HK-2 (cell line): ENCODE measurements around the gene GLMP.
A peak's percentile ranks its signal among the peaks of the same experiment; 100 is the strongest.
"Not testable (repeated sequence)": the region's sequence is repeated elsewhere in the genome, so short reads cannot be mapped to it uniquely, and the experiment has no call there.

Experiments used
- DNase-seq: peaks from one replicate; pipeline ENCODE4 v3.0.0-alpha.2; 2018; ENCODE audit not compliant: unreplicated experiment

GLMP gene, protein sequence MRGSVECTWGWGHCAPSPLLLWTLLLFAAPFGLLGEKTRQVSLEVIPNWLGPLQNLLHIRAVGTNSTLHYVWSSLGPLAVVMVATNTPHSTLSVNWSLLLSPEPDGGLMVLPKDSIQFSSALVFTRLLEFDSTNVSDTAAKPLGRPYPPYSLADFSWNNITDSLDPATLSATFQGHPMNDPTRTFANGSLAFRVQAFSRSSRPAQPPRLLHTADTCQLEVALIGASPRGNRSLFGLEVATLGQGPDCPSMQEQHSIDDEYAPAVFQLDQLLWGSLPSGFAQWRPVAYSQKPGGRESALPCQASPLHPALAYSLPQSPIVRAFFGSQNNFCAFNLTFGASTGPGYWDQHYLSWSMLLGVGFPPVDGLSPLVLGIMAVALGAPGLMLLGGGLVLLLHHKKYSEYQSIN

DNA sequence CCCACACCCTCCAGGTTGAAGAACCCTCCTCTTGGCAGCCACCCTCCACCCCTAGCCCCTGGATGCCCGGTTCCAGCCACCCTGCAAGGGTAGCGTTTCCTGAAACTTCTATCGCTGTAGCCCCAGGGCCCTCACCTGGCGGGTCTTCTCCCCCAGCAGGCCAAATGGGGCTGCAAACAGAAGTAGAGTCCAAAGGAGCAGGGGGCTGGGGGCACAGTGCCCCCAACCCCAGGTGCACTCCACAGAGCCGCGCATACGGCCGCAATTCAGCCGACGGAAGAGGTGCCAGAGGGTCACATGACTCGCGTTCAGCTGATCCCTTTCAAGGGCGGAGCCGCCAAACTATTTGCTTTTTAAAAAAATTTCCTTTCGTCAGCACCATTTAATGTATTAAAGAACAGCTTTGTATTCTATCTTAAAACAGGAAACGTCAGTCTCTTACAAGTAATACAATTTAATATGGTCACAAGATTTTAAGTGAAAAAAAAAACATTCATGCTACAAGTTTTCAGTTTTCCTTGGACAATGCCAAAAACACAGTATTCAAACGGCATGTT is at the start of gene GLMP:
TSS of gene GLMP (minus strand) at position 289 of the 557 bp plus-strand sequence. CDS start at position 255, 34 bp downstream.
- DNase-seq, result peak; percentile 49

DNA sequence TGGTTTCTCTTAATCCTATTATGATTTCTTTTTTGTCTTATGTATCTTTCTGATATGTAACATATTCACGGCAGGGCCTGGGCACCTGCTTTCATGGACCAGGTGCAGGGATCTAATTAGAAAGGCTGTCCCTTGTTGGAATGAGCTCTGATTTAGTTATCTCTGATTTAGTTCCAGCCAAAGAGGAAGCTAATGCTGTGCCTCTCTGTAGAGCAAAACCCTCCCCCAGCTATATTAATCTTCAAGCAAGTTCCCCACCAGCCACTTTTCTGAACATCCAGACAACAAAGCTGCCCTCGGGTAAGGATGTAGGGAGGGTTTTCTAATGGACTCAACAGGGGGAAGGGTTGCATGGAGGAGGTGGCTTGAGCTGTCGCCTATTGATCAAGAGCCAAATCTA is 48.9 kb upstream of the GLMP start:
- DNase-seq, result no peak

DNA sequence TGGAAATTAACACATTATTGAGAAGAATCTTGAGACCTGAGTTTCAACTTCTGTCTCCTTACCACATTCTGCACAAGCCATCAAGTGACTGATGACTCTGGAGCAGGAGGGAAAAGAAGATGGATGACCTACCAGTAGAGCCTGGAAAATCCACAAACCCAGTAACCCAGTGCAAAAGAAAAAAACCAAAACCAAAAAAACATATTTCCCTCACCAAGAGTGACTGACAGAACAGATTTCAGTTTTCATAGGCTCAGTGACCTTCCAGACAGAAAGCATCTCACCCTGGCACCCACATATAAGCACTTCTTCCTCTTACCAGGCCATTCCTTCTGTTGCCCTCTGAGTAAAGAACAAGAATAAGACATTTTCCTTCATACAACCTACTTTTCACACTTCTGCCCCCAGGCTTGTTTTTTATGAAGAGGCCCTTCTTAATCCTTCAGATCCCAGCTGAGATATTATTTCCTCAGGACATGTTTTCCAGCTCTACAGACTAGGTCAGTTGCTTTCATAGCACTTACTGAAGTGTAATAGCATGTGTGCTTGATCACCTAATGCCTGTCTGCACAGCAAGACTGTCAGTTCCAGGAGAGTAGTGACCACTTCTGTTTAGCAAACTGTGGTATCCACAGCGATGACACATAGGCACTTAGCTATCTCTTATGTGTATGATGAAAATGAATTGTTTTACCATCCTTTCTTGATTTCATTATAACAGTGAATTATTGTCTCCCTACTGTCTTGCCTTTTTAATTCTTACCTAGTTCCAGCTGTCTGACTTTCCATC is 46.9 kb upstream of the GLMP start:
- DNase-seq, result no peak

DNA sequence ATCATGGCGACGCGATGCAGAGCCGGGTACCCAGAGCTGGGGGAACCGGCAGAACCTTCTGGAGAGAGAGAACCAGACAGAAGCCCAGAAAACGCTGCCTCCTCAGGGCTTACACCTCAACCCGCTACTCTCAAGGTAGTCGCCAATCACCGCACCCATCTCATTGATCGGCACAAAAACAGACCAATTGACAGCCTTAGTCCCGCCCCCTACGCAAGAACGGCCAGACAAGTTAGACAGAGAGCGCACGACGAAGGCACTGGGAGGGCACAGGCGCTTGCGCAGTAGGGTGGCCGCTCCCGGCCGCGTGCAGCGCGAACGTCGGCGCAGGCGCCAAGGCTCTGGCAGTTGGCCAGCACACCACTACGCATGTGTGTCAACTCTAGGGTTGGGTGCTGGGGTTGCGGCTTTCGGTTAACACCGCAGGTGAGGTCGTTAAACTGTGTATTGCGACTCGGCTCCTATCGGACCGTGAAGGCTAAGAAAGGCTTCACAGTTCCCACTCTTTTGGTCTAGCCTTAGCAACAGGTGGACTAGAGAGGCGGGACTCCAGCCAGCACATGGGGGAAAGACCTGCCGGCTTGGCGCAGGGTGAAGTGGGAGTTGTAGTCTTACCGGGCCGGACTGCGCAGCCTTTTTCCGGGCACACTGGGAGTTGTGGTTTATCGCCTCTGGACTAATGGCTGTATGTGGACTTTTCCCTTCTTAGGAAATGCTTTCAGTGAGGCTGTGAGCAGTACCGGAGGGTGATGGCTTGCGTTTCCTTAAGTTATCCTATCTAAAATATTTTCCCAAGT is 42.9 kb upstream of the GLMP start, which contains the start of the genes CCT3 and TSACC:
TSS of gene CCT3 (minus strand) at position 113 of the 797 bp plus-strand sequence. CDS start at position 5, 108 bp downstream.
TSS of gene TSACC (plus strand) at position 347 of the 797 bp plus-strand sequence. CDS start 1,232 bp downstream, outside the sequence.
- peak; percentile 100 for DNase-seq

DNA sequence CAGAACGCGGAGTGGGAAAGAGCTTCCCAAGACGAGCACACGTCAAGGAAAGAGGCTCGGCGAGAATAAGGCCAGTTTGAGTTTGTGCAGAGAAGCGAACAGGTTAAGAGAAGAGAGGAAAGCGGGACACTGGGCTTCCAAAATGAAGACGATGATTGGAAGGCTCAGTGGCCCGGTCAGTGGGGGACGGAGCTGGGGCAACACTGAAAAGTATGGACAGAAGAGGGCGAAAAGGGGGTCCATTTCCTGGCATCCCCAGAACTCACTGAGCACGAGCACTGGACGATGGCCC is 42.4 kb upstream of the GLMP start:
- DNase-seq, result no peak

DNA sequence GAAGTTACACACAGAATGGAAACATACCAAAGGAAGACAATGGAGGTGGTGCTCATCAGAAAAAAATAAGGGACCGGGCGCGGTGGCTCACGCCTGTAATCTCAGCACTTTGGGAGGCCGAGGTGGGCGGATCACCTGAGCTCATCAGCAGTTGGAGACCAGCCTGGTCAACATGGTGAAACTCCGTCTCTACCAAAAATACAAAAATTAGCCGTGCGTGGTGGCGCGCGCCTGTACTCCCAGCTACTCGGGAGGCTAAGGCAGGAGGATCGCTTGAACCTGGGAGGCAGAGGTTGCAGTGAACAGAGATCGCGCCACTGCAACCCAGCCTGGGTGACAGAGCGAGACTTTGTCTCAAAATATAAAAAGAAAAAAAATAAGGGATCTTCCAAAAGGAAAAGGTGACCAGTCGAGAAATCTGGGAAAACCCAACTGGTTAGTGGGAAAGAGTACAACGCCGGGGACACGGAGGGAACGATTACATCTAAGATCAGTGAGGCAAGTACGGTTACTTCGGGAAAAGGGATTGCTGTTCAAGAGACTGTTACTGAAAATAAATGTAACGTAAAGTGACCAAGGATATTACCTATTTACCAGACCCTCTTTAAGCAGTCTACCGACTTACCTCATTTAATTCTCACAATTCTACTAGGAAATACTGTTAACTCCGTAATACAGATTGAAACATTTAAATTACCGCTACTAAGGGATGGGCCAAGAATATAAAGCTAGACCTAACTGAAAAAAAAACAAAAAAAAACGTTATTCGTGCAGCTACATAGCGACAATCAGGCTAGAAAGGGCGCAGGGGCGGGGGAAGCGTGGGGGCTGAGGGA is 41.8 kb upstream of the GLMP start:
- DNase-seq, result no peak

DNA sequence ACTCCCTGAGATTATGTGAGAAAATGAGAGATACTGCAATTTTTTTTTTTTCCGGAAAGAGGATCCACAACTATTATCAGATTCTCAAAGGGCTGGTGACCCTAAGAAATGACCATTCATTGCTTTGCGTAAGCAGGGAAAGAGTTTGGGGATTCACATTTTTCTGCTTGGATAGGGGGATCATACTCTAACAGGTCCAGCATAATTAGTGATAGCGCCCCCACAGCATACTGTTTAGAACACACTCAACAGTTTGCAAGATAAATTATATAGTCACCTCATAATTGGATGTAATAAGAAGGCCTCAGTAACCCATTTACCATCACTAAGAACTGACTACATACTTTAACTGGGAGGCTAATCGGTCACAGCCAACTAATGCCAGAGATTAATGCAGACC is 40.8 kb upstream of the GLMP start:
- no peak for DNase-seq

DNA sequence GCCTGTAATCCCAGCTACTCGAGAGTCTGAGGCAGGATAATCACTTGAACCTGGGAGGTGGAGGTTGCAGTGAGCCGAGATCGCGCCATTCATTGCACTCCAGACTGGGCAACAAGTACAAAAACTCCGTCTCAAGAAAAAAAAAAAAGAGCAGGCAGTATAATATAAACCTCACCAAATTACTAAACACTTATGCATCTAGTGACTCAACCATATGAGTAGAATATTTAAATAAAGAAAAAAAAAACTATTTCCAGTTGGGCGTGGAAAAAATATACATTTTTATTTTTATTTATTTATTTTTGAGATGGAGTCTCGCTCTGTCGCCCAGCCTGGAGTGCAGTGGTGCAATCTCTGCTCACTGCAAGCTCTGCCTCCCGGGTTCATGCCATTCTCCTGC is 27.7 kb upstream of the GLMP start:
- DNase-seq, result not testable (repeated sequence)

DNA sequence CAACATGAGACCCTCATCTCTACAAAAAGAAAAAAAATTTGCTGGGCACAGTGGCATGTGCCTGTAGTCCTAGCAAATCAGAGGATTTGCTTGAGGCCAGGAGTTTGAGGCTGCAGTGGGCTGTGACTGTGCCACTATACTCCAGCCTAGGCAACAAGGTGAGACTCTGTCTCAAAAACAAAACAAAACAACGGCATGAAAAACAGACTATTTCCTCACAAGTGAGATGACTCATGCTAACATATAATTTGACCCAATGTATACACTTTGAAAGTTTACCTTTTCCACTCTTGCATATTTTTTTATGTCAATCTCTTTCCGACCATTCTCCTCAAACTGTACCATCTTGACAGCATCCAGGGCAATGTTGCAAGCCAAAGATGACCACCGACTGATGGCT is 25.1 kb upstream of the GLMP start:
- no peak for DNase-seq

DNA sequence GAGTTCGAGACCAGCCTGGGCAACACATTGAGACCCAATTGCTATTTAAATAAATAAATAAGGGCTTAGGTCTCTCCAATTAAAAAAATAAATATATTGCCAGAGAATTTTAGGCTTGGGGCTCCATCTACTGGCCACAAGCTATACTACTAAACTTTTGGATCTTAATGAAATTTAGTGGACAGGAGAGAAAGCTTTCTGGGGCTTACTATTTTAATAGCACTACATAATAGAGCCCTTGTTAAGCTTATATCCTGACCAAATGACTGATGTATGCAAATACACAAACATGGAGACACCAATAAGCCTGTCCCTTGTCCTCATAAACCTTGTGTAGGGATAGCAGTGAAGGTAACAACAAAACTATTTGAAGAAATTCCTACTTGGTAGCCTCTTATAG is 24.2 kb upstream of the GLMP start:
- no peak for DNase-seq

DNA sequence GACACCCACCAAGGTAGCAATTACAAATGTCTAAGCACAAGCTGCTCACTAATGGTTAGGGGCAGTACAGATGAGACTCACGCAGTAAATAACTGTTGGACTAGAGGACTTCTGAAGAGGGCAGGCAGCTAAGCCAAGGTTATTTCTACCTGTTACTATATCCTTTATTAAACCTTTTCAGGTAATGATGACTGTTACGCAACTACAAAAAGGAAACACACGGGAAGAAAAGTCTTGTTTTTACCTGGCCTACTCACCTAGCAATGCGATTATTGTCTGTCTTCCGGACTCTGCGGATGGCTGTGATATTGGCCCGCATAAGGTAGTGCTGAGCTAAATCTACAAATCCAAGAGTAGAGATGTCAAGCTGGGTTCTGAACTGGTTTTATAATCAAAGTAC is 21.4 kb upstream of the GLMP start:
- DNase-seq, result no peak

DNA sequence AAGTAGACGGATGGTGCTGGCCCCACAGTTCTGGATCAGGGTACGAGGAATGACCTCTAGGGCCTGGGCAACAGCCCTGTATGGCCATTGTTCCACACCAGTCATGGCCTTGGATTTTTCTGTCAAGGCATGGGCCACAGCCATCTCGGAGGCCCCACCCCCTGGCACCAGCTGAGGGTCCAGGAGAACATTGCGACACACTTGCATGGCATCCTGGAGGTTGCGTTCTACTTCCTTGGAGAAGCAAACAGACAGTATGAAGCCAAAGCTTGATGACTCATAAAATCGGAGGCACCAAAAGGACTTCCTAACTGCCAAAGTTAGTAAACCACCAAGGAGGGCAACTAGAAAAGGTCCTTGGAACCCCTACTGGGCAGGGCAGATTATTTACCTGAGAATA is 15.5 kb upstream of the GLMP start:
- no peak for DNase-seq

DNA sequence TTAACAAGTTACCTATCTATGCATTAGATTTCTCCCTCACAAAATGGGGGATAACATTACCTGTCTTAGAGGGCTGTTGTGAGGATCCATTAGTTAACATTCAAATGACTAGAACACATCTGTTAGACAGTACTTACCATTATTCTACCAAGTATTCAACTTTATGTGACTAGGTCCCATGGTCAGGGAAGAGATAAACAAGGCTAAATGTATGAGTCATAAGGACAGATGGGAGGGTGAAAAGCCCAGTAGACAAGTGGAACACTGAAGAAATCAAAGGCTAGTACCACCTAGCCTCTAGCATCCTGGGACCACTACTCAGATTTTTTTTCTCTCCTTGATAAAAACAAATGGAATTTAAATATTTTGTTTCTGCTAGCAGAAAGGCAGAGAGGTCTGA is 12.6 kb upstream of the GLMP start:
- DNase-seq, result no peak

DNA sequence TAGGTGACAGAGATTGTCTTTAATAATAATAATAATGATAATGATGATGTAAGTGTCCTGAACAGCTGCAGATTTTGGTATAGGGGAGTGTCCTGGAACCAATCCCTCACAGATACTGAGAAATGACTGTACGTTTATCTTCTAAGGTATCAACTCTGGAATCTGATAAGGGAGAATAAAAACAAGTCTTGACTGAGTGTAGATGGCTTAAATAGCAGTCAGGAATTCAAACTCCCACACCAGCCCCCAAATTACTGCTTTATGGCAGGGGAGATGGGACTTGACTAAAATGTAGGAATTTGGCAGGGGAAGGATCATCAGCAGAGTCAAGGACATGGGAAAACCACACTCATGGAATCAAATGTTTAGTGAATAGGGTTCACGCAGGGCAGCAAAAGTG is 9.7 kb upstream of the GLMP start:
- DNase-seq, result no peak

DNA sequence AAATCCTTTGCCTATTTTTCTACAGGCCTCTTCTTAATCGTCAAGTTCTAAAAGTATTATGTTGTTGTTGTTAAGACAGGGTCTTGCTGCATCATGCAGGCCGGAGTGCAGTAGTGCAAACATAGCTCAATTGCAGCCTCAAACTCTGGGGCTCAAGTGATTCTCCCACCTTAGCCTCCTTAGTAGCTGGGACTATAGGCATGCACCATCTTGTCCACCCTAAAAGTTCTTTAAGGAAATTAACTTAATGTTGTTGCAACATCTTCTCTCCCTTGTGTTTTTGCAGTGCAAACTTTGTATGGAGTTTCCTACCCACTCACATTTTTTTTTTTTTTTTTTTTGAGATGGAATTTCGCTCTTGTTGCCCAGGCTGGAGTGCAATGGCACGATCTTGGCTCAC is 7.8 kb upstream of the GLMP start:
- DNase-seq, result no peak

DNA sequence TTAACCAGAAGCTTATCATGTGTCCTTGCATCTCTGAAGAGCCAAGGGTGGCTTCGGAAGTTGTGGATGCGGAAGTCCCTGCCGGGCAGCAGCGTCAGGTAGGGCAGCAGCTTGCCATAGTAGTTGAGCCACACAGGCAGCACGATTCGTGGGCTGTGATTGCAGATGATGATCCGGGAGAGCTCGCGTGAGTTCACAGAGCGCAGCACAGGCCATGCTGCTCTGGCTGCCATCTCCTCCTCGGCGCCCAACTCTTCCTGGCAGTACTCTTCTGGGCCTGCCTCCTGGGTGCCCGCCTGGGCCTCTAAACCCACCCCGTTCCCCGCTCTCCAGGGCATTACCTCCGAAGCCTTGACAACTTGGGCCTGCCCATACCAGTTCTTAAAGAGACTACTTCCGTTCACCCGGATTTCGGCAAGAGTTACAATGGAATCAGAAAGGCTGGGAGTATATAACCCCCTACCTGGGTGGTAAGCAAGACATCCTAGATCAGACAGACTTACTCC is 3.4 kb upstream of the GLMP start, which contains the start of gene VHLL:
TSS of gene VHLL (minus strand) at position 456 of the 506 bp plus-strand sequence. CDS start at position 338, 118 bp downstream.
- DNase-seq, result no peak

DNA sequence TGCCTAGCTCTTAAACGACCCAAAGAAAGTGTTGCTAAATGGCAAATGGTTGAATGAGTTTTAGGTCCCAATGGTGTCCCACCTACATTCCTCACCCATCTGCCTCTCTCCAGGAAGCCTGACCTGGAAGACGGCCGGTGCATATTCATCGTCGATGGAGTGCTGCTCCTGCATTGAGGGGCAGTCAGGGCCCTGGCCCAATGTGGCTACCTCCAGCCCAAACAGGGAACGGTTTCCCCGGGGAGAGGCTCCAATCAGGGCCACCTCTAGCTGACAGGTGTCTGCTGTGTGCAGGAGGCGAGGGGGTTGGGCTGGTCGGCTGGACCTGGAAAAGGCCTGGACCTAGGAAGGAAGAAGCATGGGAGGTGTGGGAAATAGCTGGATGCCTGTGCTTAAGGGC is 1.6 kb downstream of the GLMP start:
- DNase-seq, result no peak

DNA sequence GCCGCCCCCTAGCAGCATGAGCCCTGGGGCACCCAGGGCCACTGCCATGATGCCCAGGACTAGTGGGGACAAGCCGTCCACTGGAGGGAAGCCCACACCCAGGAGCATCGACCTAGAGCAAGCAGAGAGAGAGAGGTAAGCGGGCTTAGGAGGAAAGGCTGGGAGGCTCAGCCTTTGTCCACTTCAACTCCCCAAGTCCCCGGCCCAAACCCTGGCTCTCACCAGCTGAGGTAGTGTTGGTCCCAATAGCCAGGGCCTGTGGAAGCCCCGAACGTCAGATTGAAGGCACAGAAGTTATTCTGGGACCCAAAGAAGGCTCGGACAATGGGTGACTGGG is 2.4 kb downstream of the GLMP start:
- DNase-seq, result no peak

DNA sequence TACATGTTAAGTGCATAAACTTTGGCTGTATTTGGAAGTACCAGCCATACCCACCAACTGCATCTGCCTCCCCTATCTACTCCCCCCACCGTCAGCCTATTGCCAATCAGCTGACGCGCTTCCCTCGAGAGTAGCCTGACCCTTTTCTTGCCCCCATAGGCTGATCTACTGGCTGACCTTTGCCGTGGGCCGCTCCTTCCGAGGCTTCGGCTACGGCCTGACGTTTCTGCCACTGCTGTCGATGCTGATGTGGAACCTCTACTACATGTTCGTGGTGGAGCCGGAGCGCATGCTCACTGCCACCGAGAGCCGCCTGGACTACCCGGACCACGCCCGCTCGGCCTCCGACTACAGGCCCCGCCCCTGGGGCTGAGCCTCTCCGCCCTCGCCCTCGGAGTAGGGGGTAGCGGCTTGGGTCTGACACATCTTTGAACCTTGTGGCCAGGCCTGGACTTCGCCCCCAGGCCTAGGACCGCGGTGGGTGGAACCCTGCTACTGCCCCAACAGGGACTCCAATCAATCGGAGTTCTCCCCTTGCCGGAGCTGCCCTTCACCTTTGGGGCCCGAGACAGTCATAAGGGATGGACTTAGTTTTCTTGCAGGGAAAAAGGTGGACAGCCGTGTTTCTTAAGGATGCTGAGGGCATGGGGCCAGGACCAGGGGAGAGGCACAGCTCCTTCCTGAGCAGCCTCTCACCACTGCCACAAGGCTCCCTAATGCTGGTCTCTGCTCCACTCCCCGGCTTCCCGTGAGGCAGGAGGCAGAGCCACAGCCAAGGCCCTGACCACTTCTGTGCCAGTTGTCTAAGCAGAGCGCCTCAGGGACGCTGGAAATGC is 4.0 kb downstream of the GLMP start:
- DNase-seq, result peak; percentile 42

DNA sequence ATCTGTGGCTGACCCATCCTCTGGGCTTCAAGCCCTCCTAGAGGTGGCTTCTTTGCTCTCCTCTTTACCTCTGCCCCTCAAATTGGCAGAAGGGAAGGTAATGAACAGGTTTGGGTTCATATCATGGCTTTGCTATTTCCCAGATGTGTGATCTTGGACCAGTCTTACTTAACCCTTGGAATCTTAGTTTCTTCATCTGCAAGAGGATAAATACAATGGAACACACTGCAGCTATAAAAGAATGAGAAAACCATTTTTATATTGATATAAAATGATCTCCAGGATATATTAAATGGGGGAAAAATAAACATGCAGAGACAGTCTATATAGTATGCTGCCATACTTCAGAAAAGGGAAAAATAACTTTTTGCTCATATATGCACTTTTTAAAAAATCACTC is 5.6 kb downstream of the GLMP start:
- no peak for DNase-seq
